Mononuclear cell (primary cell): ENCODE results near the gene MYL10. TPM values are rescaled to one million over a fixed set of nuclear protein-coding genes. Genes with fewer than 3 reads are reported as not detected.

Experiments used
- H3K27me3 ChIP-seq: 2 replicates; pipeline ENCODE4 v1.6.0; 2011; ENCODE audit warnings: low read length, control low read depth; ENCODE audit not compliant: insufficient read depth
- H3K4me1 ChIP-seq: 2 replicates; pipeline ENCODE4 v1.5.1; 2011; ENCODE audit warnings: mild to moderate bottlenecking, low read length, control low read depth; ENCODE audit not compliant: insufficient read depth
- H3K4me3 ChIP-seq: 2 replicates; pipeline ENCODE4 v1.5.1; 2011; ENCODE audit warnings: mild to moderate bottlenecking, low read length, moderate library complexity
- H3K9me3 ChIP-seq: 2 replicates; pipeline ENCODE4 v1.5.1; 2011; ENCODE audit warnings: low read depth, mild to moderate bottlenecking, control low read depth, low read length
- total RNA-seq: library from RNA; depleted of rRNA; stranded (reverse); fragments of >200 nt; gene quantifications from one replicate; pipeline ENCODE4 v1.2.3, GENCODE V29; 2012

MYL10 gene
- total RNA-seq, 1 donor, result not detected

GRCh38 chr7:101634196-101634717 lies 5.2 kb upstream of the MYL10 start:
- Histone ChIP-seq H3K4me3 (no peak overlapping the region), H3K9me3 (no peaks in the 10 kb centered on the region), H3K27me3 (no peaks in the 10 kb centered on the region), H3K4me1 (no peaks in the 10 kb centered on the region)

GRCh38 chr7:101633511-101633910 lies 4.4 kb upstream of the MYL10 start:
- H3K4me3 ChIP-seq, result no peak overlapping the region
- H3K27me3 ChIP-seq, result no peaks in the 10 kb centered on the region
- no peaks in the 10 kb centered on the region for H3K4me1 ChIP-seq
- no peaks in the 10 kb centered on the region for H3K9me3 ChIP-seq

- H3K4me1 ChIP-seq, result no peaks in the 10 kb centered on the region
- no peaks in the 10 kb centered on the region for H3K9me3 ChIP-seq
- H3K4me3 ChIP-seq, result no peak overlapping the region
- H3K27me3 ChIP-seq, result no peaks in the 10 kb centered on the region
These were observed 3.5 kb upstream of the MYL10 start for GRCh38 chr7:101632641-101633040.

- Histone ChIP-seq H3K4me1 (no peaks in the 10 kb centered on the region), H3K4me3 (no peak overlapping the region), H3K27me3 (no peaks in the 10 kb centered on the region), H3K9me3 (no peaks in the 10 kb centered on the region)
These were observed 2.2 kb upstream of the MYL10 start for GRCh38 chr7:101631224-101631714.

- Histone ChIP-seq H3K4me1 (no peaks in the 10 kb centered on the region), H3K4me3 (no peak overlapping the region), H3K27me3 (no peaks in the 10 kb centered on the region), H3K9me3 (no peaks in the 10 kb centered on the region)
These were observed 1.5 kb upstream of the MYL10 start for GRCh38 chr7:101630591-101630990.

GRCh38 chr7:101628522-101628921 lies 574 bp downstream of the MYL10 start:
- no peak overlapping the region for H3K4me3 ChIP-seq
- H3K9me3 ChIP-seq, result no peaks in the 10 kb centered on the region
- no peaks in the 10 kb centered on the region for H3K27me3 ChIP-seq
- no peaks in the 10 kb centered on the region for H3K4me1 ChIP-seq

GRCh38 chr7:101626758-101627157 lies 2.3 kb downstream of the MYL10 start:
- Histone ChIP-seq H3K4me3 (no peak overlapping the region), H3K4me1 (no peaks in the 10 kb centered on the region), H3K9me3 (no peaks in the 10 kb centered on the region), H3K27me3 (no peaks in the 10 kb centered on the region)

GRCh38 chr7:101626069-101626671 lies 2.9 kb downstream of the MYL10 start:
- Histone ChIP-seq H3K27me3 (no peaks in the 10 kb centered on the region), H3K9me3 (no peaks in the 10 kb centered on the region)

GRCh38 chr7:101625031-101625791 lies 3.9 kb downstream of the MYL10 start:
- no peaks in the 10 kb centered on the region for H3K4me1 ChIP-seq
- H3K4me3 ChIP-seq, result no peak overlapping the region
- H3K9me3 ChIP-seq, result no peaks in the 10 kb centered on the region
- H3K27me3 ChIP-seq, result no peaks in the 10 kb centered on the region

More at GRCh38 chr7:101626069-101626671, 2.9 kb downstream of the MYL10 start:
- H3K4me3 ChIP-seq, result no peak overlapping the region
- H3K4me1 ChIP-seq, result no peaks in the 10 kb centered on the region

GRCh38 chr7:101624246-101625001 lies 4.7 kb downstream of the MYL10 start:
- H3K9me3 ChIP-seq, result no peaks in the 10 kb centered on the region
- no peaks in the 10 kb centered on the region for H3K4me1 ChIP-seq
- H3K4me3 ChIP-seq, result no peak overlapping the region
- H3K27me3 ChIP-seq, result no peaks in the 10 kb centered on the region

- H3K9me3 ChIP-seq, result no peaks in the 10 kb centered on the region
- no peaks in the 10 kb centered on the region for H3K4me1 ChIP-seq
- H3K27me3 ChIP-seq, result no peaks in the 10 kb centered on the region
- H3K4me3 ChIP-seq, result no peak overlapping the region
These were observed 6.4 kb downstream of the MYL10 start for GRCh38 chr7:101622609-101623173.

- Histone ChIP-seq H3K9me3 (no peaks in the 10 kb centered on the region), H3K4me3 (no peak overlapping the region)
These were observed 8.1 kb downstream of the MYL10 start for GRCh38 chr7:101620991-101621390.

GRCh38 chr7:101620395-101620794 lies 8.7 kb downstream of the MYL10 start:
- no peak overlapping the region for H3K4me3 ChIP-seq
- H3K9me3 ChIP-seq, result no peaks in the 10 kb centered on the region
- no peaks in the 10 kb centered on the region for H3K27me3 ChIP-seq
- H3K4me1 ChIP-seq, result no peaks in the 10 kb centered on the region

More at GRCh38 chr7:101620991-101621390, 8.1 kb downstream of the MYL10 start:
- Histone ChIP-seq H3K4me1 (no peaks in the 10 kb centered on the region), H3K27me3 (no peaks in the 10 kb centered on the region)

- H3K27me3 ChIP-seq, result no peaks in the 10 kb centered on the region
- no peak overlapping the region for H3K4me3 ChIP-seq
- H3K9me3 ChIP-seq, result no peaks in the 10 kb centered on the region
- no peaks in the 10 kb centered on the region for H3K4me1 ChIP-seq
These were observed 10.2 kb downstream of the MYL10 start for GRCh38 chr7:101618916-101619315.
